LNCaP clone FGC (cell line): ENCODE results near the gene TBC1D16.

Experiments used
- DNase-seq: peaks from one replicate; pipeline ENCODE4 v3.0.0-alpha.2; 2011; ENCODE audit warnings: low read depth
- H3K4me3 ChIP-seq: 2 replicates; pipeline ENCODE4 v1.5.1; 2011; ENCODE audit warnings: mild to moderate bottlenecking, low read depth, low read length, control low read depth
- CTCF ChIP-seq: IDR thresholded peaks from 2 replicates; pipeline ENCODE4 v1.5.1; 2012; ENCODE audit warnings: mild to moderate bottlenecking; ENCODE audit not compliant: control insufficient read depth, insufficient read depth; ENCODE audit errors: extremely low read depth

Gene TBC1D16

GRCh38 chr17:80002070-80002641, 33.5 kb downstream of the TBC1D16 start:
- DNase-seq: no peak
- no peak for TF ChIP-seq CTCF
- H3K4me3 ChIP-seq: no peak overlapping the region

DNA sequence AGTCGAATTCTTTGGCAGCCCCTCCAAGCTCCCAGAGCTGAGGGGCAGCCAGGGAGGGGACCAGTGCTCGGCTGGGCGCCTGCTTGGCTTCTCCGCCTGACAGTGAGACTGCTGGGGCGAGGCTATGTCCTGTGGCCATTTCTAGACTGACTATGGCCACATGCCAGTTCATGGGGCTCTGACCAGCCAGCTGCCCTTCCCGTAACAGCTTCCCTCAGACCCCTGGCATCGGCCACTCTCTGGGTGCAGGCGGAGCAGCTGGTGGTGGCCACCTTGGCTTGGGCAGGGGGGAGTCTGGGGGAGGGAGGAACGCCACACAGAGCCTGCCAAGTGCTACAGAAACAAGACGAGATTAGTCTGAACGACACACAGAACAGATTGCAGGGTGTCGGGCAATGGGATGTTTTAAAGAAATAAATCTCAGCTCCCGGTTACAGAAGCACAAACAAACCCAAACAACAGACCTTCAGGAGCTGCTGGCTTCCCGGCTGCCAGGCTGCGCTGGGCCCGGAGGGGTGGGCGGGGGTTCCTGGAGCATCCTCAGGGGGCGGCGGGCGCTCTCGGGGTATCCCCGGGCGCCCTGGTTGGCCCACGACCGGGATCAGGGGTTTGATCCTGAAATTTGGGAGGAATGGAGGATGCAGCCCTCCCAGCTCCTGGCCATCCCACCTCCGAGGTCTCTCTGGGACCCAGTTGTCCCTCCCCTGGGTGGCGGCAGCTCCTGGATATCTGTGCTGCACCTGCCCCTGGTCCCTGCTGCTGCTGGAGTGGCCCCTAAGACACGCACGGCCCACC, 34.5 kb downstream of the TBC1D16 start:
- H3K4me3 ChIP-seq: no peak overlapping the region
- no peak for TF ChIP-seq CTCF
- no peak for DNase-seq

GRCh38 chr17:80000136-80000535, 35.5 kb downstream of the TBC1D16 start:
- TF ChIP-seq CTCF: no peak
- no peak for DNase-seq
- H3K4me3 ChIP-seq: no peak overlapping the region

- H3K4me3 ChIP-seq: no peak overlapping the region
- TF ChIP-seq CTCF: no peak
- DNase-seq: no peak
These were observed 38.5 kb downstream of the TBC1D16 start for GRCh38 chr17:79997011-79997660.

DNA sequence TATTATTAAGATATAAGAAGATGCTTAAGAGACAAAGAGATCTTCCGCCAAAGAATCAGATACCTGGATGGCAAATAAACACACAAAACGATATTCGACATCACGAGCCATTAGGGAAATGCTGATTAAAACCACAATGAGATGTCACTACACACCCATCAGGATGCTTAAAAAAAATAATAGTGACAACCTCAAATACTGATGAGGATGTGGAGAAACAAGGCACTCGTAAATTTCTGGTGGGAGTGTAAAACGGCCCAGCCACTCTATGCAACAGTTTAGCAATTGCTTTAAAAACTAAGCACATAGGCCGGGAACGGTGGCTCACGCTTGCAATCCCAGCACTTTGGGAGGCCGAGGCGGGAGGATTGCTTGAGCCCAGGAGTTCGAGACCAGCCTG, 39.4 kb downstream of the TBC1D16 start:
- no peak overlapping the region for H3K4me3 ChIP-seq
- no peak for TF ChIP-seq CTCF
- no peak for DNase-seq

- no peak overlapping the region for H3K4me3 ChIP-seq
- DNase-seq: no peak
- TF ChIP-seq CTCF: no peak
These were observed 40.0 kb downstream of the TBC1D16 start for GRCh38 chr17:79995696-79996095.
